Liver (tissue), 3 donors: ENCODE results near the gene MGAT5.

Experiments used
- CTCF ChIP-seq: fragments of 150-350 bp; IDR thresholded peaks from 2 replicates; pipeline ENCODE4 v1.5.1; 2017; ENCODE audit warnings: improper control_type of control experiment, low read depth, low read length; ENCODE audit not compliant: missing input control
- FOXA1 ChIP-seq: IDR thresholded peaks from 2 replicates; pipeline ENCODE4 v1.6.1; 2016; ENCODE audit warnings: antibody characterized with exemption
- SP1 ChIP-seq: IDR thresholded peaks from 2 replicates; pipeline ENCODE4 v1.6.1; 2018; ENCODE audit warnings: antibody characterized with exemption, mild to moderate bottlenecking
- TAF1 ChIP-seq: conservative IDR thresholded peaks from 2 replicates; pipeline ENCODE4 v1.6.1; 2016; ENCODE audit warnings: antibody characterized with exemption, mild to moderate bottlenecking
- donor health status: healthy.
- donor health status: healthy.

GRCh38 chr2:134307334-134307733 is 53.5 kb downstream of the MGAT5 start:
- TF ChIP-seq FOXA1 (no peak), CTCF (no peak), SP1 (no peak), TAF1 (no peak)
